Smooth muscle cell (in vitro differentiated cells): ENCODE results near the gene SAMM50. TPM values are rescaled to one million over a fixed set of nuclear protein-coding genes. Genes with fewer than 3 reads are reported as not detected.

Experiments used
- DNase-seq: peaks from one replicate; lab custom pipeline; 2025; ENCODE audit not compliant: unreplicated experiment; lab: John Stamatoyannopoulos, UW
- H2AFZ ChIP-seq: fragments of 200-600 bp; sonication (generic); 2 replicates; pipeline ENCODE4 v1.6.0; 2016; ENCODE audit warnings: antibody characterized with exemption, low read depth, mild to moderate bottlenecking
- H3F3A ChIP-seq: fragments of 200-600 bp; sonication (generic); 2 replicates; pipeline ENCODE4 v1.6.0; 2017; ENCODE audit warnings: antibody characterized with exemption, low read depth
- H3K27ac ChIP-seq: fragments of 200-600 bp; sonication (generic); 2 replicates; pipeline ENCODE4 v1.5.1; 2016; ENCODE audit warnings: low read depth, mild to moderate bottlenecking
- H3K27me3 ChIP-seq: fragments of 200-600 bp; sonication (generic); 2 replicates; pipeline ENCODE4 v1.6.1; 2016; ENCODE audit warnings: low read depth, mild to moderate bottlenecking
- H3K36me3 ChIP-seq: fragments of 200-600 bp; sonication (generic); 2 replicates; pipeline ENCODE4 v1.5.1; 2016; ENCODE audit warnings: low read depth
- H3K4me1 ChIP-seq: fragments of 200-600 bp; sonication (generic); 2 replicates; pipeline ENCODE4 v1.5.1; 2016; ENCODE audit warnings: low read depth
- H3K4me2 ChIP-seq: fragments of 200-600 bp; sonication (generic); 2 replicates; pipeline ENCODE4 v1.6.0; 2016; ENCODE audit warnings: mild to moderate bottlenecking
- H3K4me3 ChIP-seq: fragments of 200-600 bp; sonication (generic); 2 replicates; pipeline ENCODE4 v1.5.1; 2016; ENCODE audit warnings: mild to moderate bottlenecking
- H3K79me2 ChIP-seq: fragments of 200-600 bp; sonication (generic); 2 replicates; pipeline ENCODE4 v1.6.0; 2016; ENCODE audit warnings: low read depth, mild to moderate bottlenecking
- H3K9ac ChIP-seq: fragments of 200-600 bp; sonication (generic); 2 replicates; pipeline ENCODE4 v1.6.0; 2016; ENCODE audit warnings: low read depth
- H3K9me3 ChIP-seq: fragments of 200-600 bp; sonication (generic); replicated peaks from 2 replicates; pipeline ENCODE4 v1.5.1; 2016; ENCODE audit warnings: low read depth
- H4K20me1 ChIP-seq: fragments of 200-600 bp; sonication (generic); 2 replicates; pipeline ENCODE4 v1.6.0; 2016; ENCODE audit warnings: low read depth
- CTCF ChIP-seq: fragments of 200-600 bp; sonication (generic); IDR thresholded peaks from 2 replicates; pipeline ENCODE4 v1.5.1; 2017; ENCODE audit warnings: borderline replicate concordance, mild to moderate bottlenecking, antibody characterized with exemption; ENCODE audit not compliant: insufficient read depth, poor library complexity, severe bottlenecking
- WGBS: methylation state at CpG from one replicate; pipeline ENCODE4 v1.1.7; 2016; ENCODE audit warnings: low lambda C conversion rate; 5-methylcytosine and 5-hydroxymethylcytosine counted together
- polyA plus RNA-seq: library from polyadenylated mRNA; unstranded; fragments of >200 nt; fragmentation: Nextera tagmentation; extraction: Ambion mirVana; gene quantifications from 2 replicates; pipeline ENCODE4 v1.2.1, GENCODE V29; 2016
- total RNA-seq: library from RNA; depleted of rRNA; stranded (reverse); fragments of >200 nt; gene quantifications from 2 replicates; pipeline ENCODE4 v1.2.3, GENCODE V29; 2014

The SAMM50 gene
- total and polyA plus RNA-seq, 2 experiments from 2014 or later: 43.6 to 56.1 TPM

GRCh38 chr22:44001521-44001920 lies 46.3 kb downstream of the SAMM50 start:
- Histone ChIP-seq H3K79me2 (no peaks in the 10 kb centered on the region), H3K27ac (no peak overlapping the region), H3K36me3 (no peaks in the 10 kb centered on the region), H3K4me2 (no peak overlapping the region), H3K9ac (no peak overlapping the region), H3F3A (no peaks in the 10 kb centered on the region), H4K20me1 (no peaks in the 10 kb centered on the region), H3K4me1 (no peaks in the 10 kb centered on the region), H3K27me3 (no peaks in the 10 kb centered on the region), H3K9me3 (no peaks in the 10 kb centered on the region), H3K4me3 (no peak overlapping the region), H2AFZ (no peak overlapping the region)
- DNase-seq: no peak
- WGBS: 92% methylated on average over 7 of the region's 7 CpGs
- TF ChIP-seq CTCF: no peak

GRCh38 chr22:44002324-44002723 lies 47.1 kb downstream of the SAMM50 start:
- Histone ChIP-seq H3K9me3 (no peaks in the 10 kb centered on the region), H3K79me2 (no peaks in the 10 kb centered on the region), H3K27me3 (no peaks in the 10 kb centered on the region), H4K20me1 (no peaks in the 10 kb centered on the region), H3K9ac (no peak overlapping the region), H3K27ac (no peak overlapping the region), H3K4me2 (no peak overlapping the region), H2AFZ (no peak overlapping the region), H3K4me3 (no peak overlapping the region), H3K4me1 (no peaks in the 10 kb centered on the region), H3K36me3 (no peaks in the 10 kb centered on the region), H3F3A (no peaks in the 10 kb centered on the region)
- DNase-seq: no peak
- no peak for TF ChIP-seq CTCF
- 86% methylated on average over 11 of the region's 11 CpGs for WGBS

- Histone ChIP-seq H3K4me3 (no peak overlapping the region), H3K36me3 (no peaks in the 10 kb centered on the region)
- 93% methylated on average over 8 of the region's 8 CpGs for WGBS
Measured at GRCh38 chr22:44002997-44003396, 47.8 kb downstream of the SAMM50 start.

More at GRCh38 chr22:44002997-44003396, 47.8 kb downstream of the SAMM50 start:
- no peak overlapping the region for H2AFZ ChIP-seq
- H3K4me2 ChIP-seq: no peak overlapping the region
- H3K27me3 ChIP-seq: no peaks in the 10 kb centered on the region
- no peaks in the 10 kb centered on the region for H4K20me1 ChIP-seq
- DNase-seq: no peak
- H3K79me2 ChIP-seq: no peaks in the 10 kb centered on the region
- TF ChIP-seq CTCF: no peak
- no peaks in the 10 kb centered on the region for H3K4me1 ChIP-seq
- no peaks in the 10 kb centered on the region for H3F3A ChIP-seq
- H3K27ac ChIP-seq: no peak overlapping the region
- H3K9ac ChIP-seq: no peak overlapping the region
- H3K9me3 ChIP-seq: no peaks in the 10 kb centered on the region
